Endometrial microvascular endothelial cells (primary cell): ENCODE data around the gene CTSA. TPM values are rescaled to one million over a fixed set of nuclear protein-coding genes. Genes with fewer than 3 reads are reported as not detected.

Experiments used
- in situ Hi-C: cut with HindIII; loops from 2 replicates; pipeline ENCODE4 v1.10.0; 2017; ENCODE audit warnings: low sequenced_read_pairs, low pct_unique_long_range_greater_than_20kb; ENCODE audit errors: inconsistent ontology term
- total RNA-seq: library from RNA; depleted of rRNA; stranded (reverse); fragments of >200 nt; gene quantifications from one replicate; pipeline ENCODE4 v1.2.3, GENCODE V29; 2015; ENCODE audit errors: inconsistent ontology term

The CTSA gene
- 113 TPM for total RNA-seq

- in situ Hi-C loops, result no loop called here
Observed at GRCh38 chr20:45890985-45891983, at the start of gene CTSA, which contains the start of gene NEURL2. TSS of gene CTSA (plus strand) at chr20:45891335. CDS start at chr20:45891569, 234 bp downstream. TSS of gene NEURL2 (minus strand) at chr20:45891208. CDS start at chr20:45890991, 217 bp downstream.

- in situ Hi-C loops, result no loop called here
Observed at GRCh38 chr20:45841407-45842129, 49.6 kb upstream of the CTSA start.

GRCh38 chr20:45842169-45842812 is 48.8 kb upstream of the CTSA start:
- in situ Hi-C loops, result no loop called here

GRCh38 chr20:45843506-45843905 is 47.6 kb upstream of the CTSA start:
- in situ Hi-C loops, result no loop called here

- in situ Hi-C loops, result no loop called here
Observed at GRCh38 chr20:45845452-45845851, 45.7 kb upstream of the CTSA start.

GRCh38 chr20:45848421-45848820 is 42.7 kb upstream of the CTSA start:
- in situ Hi-C loops, result no loop called here

- in situ Hi-C loops, result no loop called here
Observed at GRCh38 chr20:45848969-45849582, 42.1 kb upstream of the CTSA start.

- in situ Hi-C loops, result no loop called here
Observed at GRCh38 chr20:45850238-45850637, 40.9 kb upstream of the CTSA start.

- in situ Hi-C loops, result no loop called here
Observed at GRCh38 chr20:45850926-45851325, 40.2 kb upstream of the CTSA start.

GRCh38 chr20:45851501-45851900 is 39.6 kb upstream of the CTSA start:
- in situ Hi-C loops, result no loop called here

- in situ Hi-C loops, result no loop called here
Observed at GRCh38 chr20:45852326-45852725, 38.8 kb upstream of the CTSA start.

- in situ Hi-C loops, result no loop called here
Observed at GRCh38 chr20:45853484-45853883, 37.7 kb upstream of the CTSA start.

GRCh38 chr20:45857114-45857881 is 33.8 kb upstream of the CTSA start, which contains the start of the genes ACOT8 and ZSWIM3:
TSS of gene ACOT8 (minus strand) at chr20:45857392. CDS start at chr20:45857315, 77 bp downstream.
TSS of gene ZSWIM3 (plus strand) at chr20:45857614. CDS start at chr20:45857826, 212 bp downstream.
- in situ Hi-C loops, result no loop called here

- in situ Hi-C loops, result no loop called here
Observed at GRCh38 chr20:45857882-45858216, 33.3 kb upstream of the CTSA start.

- in situ Hi-C loops, result no loop called here
Observed at GRCh38 chr20:45859916-45860315, 31.2 kb upstream of the CTSA start.

GRCh38 chr20:45860560-45861220 is 30.4 kb upstream of the CTSA start:
- in situ Hi-C loops, result no loop called here

GRCh38 chr20:45861221-45862075 is 29.7 kb upstream of the CTSA start:
- in situ Hi-C loops, result no loop called here
